Measurements from ENCODE around the gene CDK17.

Gene CDK17

DNA sequence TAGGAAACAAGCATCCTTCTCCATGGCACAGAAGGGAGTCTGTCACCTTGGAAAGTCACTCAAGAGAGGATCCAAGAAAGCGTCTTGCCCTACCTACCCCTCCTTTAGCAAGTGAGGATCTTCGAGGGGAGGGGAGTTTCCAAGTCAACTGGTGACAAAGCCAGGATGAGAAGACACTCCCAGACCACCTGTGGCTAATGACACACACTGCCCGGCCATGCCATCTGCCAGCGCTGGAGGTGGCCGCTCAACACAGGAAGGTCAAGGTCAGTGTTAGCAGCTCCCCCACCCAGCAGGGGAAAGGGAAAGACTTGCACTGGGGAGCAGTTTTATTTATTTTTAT, 164.8 kb downstream of the CDK17 start:
- no peak for DNase-seq

- no peak for DNase-seq
These were observed 165.4 kb downstream of the CDK17 start for GRCh38 chr12:96234591-96235483.

DNA sequence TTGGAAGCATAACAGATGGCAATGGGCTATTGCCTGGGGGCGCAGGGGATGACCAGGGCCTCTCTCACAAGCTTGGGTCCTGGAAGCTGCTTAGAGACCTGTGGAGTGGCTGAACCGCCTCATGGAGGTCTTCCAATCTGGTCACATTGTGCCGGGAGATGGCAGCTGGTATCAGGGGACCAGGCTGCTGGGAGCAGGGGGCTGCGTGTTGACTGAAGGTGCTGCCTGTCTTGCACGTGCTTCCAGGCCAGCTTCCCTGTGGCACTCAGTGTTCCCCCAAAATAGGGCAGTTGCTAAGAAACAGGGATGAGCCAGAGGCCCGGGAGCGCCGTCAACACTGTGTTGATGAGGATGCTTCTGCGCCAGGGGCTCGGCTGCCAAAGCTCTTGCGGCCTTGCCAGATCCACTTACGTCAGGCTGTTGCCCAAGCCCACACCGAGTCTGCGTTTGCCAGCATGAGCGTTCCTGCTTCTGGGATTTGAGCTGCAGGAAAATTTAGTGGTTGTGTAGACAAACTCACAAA, 166.2 kb downstream of the CDK17 start:
- no peak for DNase-seq

- no peak for DNase-seq
These were observed 167.1 kb downstream of the CDK17 start for GRCh38 chr12:96233168-96233567.

DNA sequence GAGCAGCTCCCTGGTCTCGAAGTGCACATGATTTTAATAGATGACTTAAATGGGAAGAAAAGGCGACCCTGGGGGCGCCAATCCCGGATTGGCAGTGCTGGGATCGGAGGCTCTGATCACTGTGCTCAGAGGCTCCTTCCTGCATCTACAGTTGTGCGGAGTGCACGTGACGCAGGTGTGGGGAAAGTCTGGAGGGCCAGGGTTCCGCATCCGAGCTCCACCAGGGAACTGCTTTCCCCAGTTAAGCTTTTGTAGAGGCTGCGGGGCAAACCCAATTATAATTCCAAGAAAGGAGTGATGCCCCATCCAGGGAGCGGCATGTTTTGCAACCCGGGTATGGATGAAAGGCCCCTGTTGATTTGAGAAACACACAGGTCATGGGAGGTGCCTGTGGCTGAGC, 169.6 kb downstream of the CDK17 start:
- DNase-seq = no peak

DNA sequence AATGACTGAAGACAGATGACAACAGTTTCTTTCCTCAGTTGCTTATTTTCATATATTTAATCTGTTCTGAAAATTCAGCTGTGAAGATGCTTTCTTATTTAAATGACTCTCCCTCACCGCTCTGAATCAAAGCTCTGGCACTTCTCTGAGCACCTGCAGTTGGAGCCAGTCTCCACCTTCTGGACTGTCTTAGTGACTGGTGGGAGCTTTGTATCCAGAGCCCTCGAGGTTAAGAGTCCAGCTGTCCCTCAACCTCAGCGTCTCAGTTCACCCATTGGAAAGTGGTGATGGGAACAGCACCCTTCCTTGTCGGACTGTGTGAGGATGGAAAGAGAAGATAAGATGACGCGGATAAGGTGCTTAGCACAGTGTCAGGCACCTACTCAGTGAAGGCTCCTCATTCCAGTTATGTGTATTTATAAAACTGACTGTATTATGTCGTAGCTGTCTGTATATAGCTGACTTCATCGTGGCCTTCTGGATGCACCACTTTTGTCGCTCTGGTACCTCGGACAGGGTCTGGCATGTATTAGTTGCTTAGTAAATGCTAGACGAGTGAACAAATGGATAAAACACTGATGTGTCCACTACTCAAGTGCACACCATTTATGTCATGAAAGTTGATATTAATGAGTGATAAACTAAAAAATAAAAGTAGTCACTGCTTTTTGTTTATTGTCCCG, 171.5 kb downstream of the CDK17 start:
- no peak for DNase-seq
